HepG2 (cell line): ENCODE data around the gene SIK3. TPM values are rescaled to one million over a fixed set of nuclear protein-coding genes. Genes with fewer than 3 reads are reported as not detected.

Source experiments
- CHD4 ChIP-seq: fragments of 200-600 bp; sonication (generic); IDR thresholded peaks from 2 replicates; pipeline ENCODE4 v1.7.0; 2017; ENCODE audit warnings: mild to moderate bottlenecking, low read length, borderline replicate concordance
- DMTF1 ChIP-seq: sonication (generic); formaldehyde crosslinking; IDR thresholded peaks from 2 replicates; pipeline ENCODE4 v1.4.0; 2020; ENCODE audit warnings: mild to moderate bottlenecking, missing genetic modification reagents
- FOXP1 ChIP-seq, 2 experiments: fragments of 450-650 bp in 1 of 2; IDR thresholded peaks; 2 replicates each; pipeline ENCODE4 v1.6.1; 2017 to 2018; ENCODE audit warnings: antibody characterized with exemption in 1 of 2
- HMG20A ChIP-seq: IDR thresholded peaks from 2 replicates; pipeline ENCODE4 v1.6.1; 2016; ENCODE audit warnings: borderline replicate concordance
- KAT8 ChIP-seq: IDR thresholded peaks from 2 replicates; pipeline ENCODE4 v1.6.1; 2016; ENCODE audit warnings: missing genetic modification reagents, missing compliant biosample characterization
- KLF6 ChIP-seq: IDR thresholded peaks from 2 replicates; pipeline ENCODE4 v1.8.0; 2016; ENCODE audit warnings: missing biosample characterization, missing genetic modification reagents
- MED13 ChIP-seq: sonication (generic); formaldehyde crosslinking; IDR thresholded peaks from 2 replicates; pipeline ENCODE4 v1.5.0; 2020; ENCODE audit warnings: missing genetic modification reagents
- MEF2D ChIP-seq: sonication (generic); formaldehyde crosslinking; IDR thresholded peaks from 2 replicates; pipeline ENCODE4 v1.5.1; 2020; ENCODE audit warnings: mild to moderate bottlenecking, missing genetic modification reagents
- PAWR ChIP-seq: sonication (generic); formaldehyde crosslinking; IDR thresholded peaks from 2 replicates; pipeline ENCODE4 v1.4.0; 2020; ENCODE audit warnings: missing genetic modification reagents, mild to moderate bottlenecking, borderline replicate concordance
- POGZ ChIP-seq: sonication (generic); formaldehyde crosslinking; IDR thresholded peaks from 2 replicates; pipeline ENCODE4 v1.4.0; 2020; ENCODE audit warnings: mild to moderate bottlenecking, missing genetic modification reagents
- RELA ChIP-seq: sonication (generic); formaldehyde crosslinking; IDR thresholded peaks from 2 replicates; pipeline ENCODE4 v1.4.0; 2020; ENCODE audit warnings: missing genetic modification reagents
- SAP130 ChIP-seq: IDR thresholded peaks from 2 replicates; pipeline ENCODE4 v1.6.1; 2016; ENCODE audit warnings: low read depth
- SP5 ChIP-seq: IDR thresholded peaks from 2 replicates; pipeline ENCODE4 v1.6.1; 2016; ENCODE audit warnings: low read depth, borderline replicate concordance
- ZNF18 ChIP-seq: sonication (generic); formaldehyde crosslinking; IDR thresholded peaks from 2 replicates; pipeline ENCODE4 v1.8.0; 2022; ENCODE audit warnings: mild to moderate bottlenecking, missing genetic modification reagents; ENCODE audit not compliant: insufficient replicate concordance
- ZNF547 ChIP-seq: sonication (generic); formaldehyde crosslinking; IDR thresholded peaks from 2 replicates; pipeline ENCODE4 v1.5.1; 2020; ENCODE audit warnings: mild to moderate bottlenecking, missing genetic modification reagents
- ZNF616 ChIP-seq: sonication (generic); formaldehyde crosslinking; IDR thresholded peaks from 2 replicates; pipeline ENCODE4 v1.5.0; 2020; ENCODE audit warnings: low read depth, mild to moderate bottlenecking, missing genetic modification reagents
- ZNF883 ChIP-seq: sonication (generic); formaldehyde crosslinking; IDR thresholded peaks from 2 replicates; pipeline ENCODE4 v1.5.1; 2020; ENCODE audit warnings: mild to moderate bottlenecking, missing genetic modification reagents; ENCODE audit errors: not compliant biosample characterization
- polyA plus RNA-seq, 8 experiments: library from polyadenylated mRNA; depleted of rRNA in 3 of 8; stranded (reverse) in 7 of 8; unstranded in 1 of 8; fragments of >200 nt; fragmentation: Illumina TruSeq in 4 of 8; extraction: Trizol in 4 of 8; gene quantifications; 2 replicates each; pipeline versions ENCODE4 v1.2.1 to v1.2.3, GENCODE V29; 2011 to 2016; ENCODE audit warnings: low read depth in 4 of 8, missing spikeins in 1 of 8, mixed read lengths in 1 of 8; ENCODE audit not compliant: insufficient read depth in 1 of 8
- total RNA-seq, 5 experiments: library from RNA; depleted of rRNA; stranded (reverse); fragments of >200 nt; fragmentation: Illumina TruSeq; extraction: Trizol; gene quantifications; 2 replicates each; pipeline ENCODE4 v1.2.3, GENCODE V29; 2016; ENCODE audit warnings: low read depth in 1 of 5
- TF ChIP-seq, protein P1 (sequence below): sonication (generic); formaldehyde crosslinking; IDR thresholded peaks from 2 replicates; pipeline ENCODE4 v1.9.0; 2022; ENCODE audit warnings: missing genetic modification reagents, mild to moderate bottlenecking, borderline replicate concordance
- TF ChIP-seq, protein P2 (sequence below): sonication (generic); formaldehyde crosslinking; IDR thresholded peaks from 2 replicates; pipeline ENCODE4 v1.5.0; 2020; ENCODE audit warnings: mild to moderate bottlenecking, missing genetic modification reagents, borderline replicate concordance
- TF ChIP-seq, protein P3 (sequence below): sonication (generic); formaldehyde crosslinking; IDR thresholded peaks from 2 replicates; pipeline ENCODE4 v1.4.0; 2020; ENCODE audit warnings: mild to moderate bottlenecking, missing genetic modification reagents, borderline replicate concordance

The SIK3 gene
- total and polyA plus RNA-seq, 2 of the 13 experiments (the other 11 are each of a cell fraction or from before 2014, with no cell fraction given) = 5.7 to 9.8 TPM

- TF ChIP-seq DMTF1 (0 out of 2 replicates have a peak, but pooled peaks have one; percentile 17), SP5 (CRISPR knock-in tag) (0 out of 2 replicates have a peak, but pooled peaks have one; percentile 57), ZNF18 (CRISPR knock-in tag) (peak; percentile 50), SAP130 (CRISPR knock-in tag) (no peak), POGZ (no peak), ZNF616 (0 out of 2 replicates have a peak, but pooled peaks have one; percentile 42), RELA (CRISPR knock-in tag) (peak; percentile 12; the same call in 1 of the 2 replicates), ZNF883 (CRISPR knock-in tag) (peak; percentile 10), KLF6 (CRISPR knock-in tag) (0 out of 2 replicates have a peak, but pooled peaks have one; percentile 15), FOXP1 (IDR thresholded peaks at IDR 0.05) (no peak), FOXP1 (CRISPR knock-in tag; IDR thresholded peaks at IDR 0.05) (no peak), HMG20A (CRISPR knock-in tag) (no peak), KAT8 (CRISPR knock-in tag) (no peak), MEF2D (CRISPR knock-in tag) (0 out of 2 replicates have a peak, but pooled peaks have one; percentile 1), CHD4 (0 out of 2 replicates have a peak, but pooled peaks have one; percentile 24), MED13 (CRISPR knock-in tag) (no peak), PAWR (CRISPR knock-in tag) (0 out of 2 replicates have a peak, but pooled peaks have one; percentile 80), ZNF547 (0 out of 2 replicates have a peak, but pooled peaks have one; percentile 69)
- TF ChIP-seq, protein P1, sequence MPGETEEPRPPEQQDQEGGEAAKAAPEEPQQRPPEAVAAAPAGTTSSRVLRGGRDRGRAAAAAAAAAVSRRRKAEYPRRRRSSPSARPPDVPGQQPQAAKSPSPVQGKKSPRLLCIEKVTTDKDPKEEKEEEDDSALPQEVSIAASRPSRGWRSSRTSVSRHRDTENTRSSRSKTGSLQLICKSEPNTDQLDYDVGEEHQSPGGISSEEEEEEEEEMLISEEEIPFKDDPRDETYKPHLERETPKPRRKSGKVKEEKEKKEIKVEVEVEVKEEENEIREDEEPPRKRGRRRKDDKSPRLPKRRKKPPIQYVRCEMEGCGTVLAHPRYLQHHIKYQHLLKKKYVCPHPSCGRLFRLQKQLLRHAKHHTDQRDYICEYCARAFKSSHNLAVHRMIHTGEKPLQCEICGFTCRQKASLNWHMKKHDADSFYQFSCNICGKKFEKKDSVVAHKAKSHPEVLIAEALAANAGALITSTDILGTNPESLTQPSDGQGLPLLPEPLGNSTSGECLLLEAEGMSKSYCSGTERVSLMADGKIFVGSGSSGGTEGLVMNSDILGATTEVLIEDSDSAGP (CRISPR knock-in tag) = 0 out of 2 replicates have a peak, but pooled peaks have one; percentile 24
- TF ChIP-seq, protein P2, sequence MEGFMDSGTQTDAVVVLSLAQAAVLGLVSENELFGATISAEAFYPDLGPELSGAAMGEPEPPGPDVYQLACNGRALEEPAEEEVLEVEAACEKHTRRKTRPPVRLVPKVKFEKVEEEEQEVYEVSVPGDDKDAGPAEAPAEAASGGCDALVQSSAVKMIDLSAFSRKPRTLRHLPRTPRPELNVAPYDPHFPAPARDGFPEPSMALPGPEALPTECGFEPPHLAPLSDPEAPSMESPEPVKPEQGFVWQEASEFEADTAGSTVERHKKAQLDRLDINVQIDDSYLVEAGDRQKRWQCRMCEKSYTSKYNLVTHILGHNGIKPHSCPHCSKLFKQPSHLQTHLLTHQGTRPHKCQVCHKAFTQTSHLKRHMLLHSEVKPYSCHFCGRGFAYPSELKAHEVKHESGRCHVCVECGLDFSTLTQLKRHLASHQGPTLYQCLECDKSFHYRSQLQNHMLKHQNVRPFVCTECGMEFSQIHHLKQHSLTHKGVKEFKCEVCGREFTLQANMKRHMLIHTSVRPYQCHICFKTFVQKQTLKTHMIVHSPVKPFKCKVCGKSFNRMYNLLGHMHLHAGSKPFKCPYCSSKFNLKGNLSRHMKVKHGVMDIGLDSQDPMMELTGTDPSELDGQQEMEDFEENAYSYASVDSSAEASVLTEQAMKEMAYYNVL = no peak
- TF ChIP-seq, protein P3, sequence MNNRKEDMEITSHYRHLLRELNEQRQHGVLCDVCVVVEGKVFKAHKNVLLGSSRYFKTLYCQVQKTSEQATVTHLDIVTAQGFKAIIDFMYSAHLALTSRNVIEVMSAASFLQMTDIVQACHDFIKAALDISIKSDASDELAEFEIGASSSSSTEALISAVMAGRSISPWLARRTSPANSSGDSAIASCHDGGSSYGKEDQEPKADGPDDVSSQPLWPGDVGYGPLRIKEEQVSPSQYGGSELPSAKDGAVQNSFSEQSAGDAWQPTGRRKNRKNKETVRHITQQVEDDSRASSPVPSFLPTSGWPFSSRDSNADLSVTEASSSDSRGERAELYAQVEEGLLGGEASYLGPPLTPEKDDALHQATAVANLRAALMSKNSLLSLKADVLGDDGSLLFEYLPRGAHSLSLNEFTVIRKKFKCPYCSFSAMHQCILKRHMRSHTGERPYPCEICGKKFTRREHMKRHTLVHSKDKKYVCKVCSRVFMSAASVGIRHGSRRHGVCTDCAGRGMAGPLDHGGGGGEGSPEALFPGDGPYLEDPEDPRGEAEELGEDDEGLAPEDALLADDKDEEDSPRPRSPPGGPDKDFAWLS (CRISPR knock-in tag) = no peak
Measured at GRCh38 chr11:116831790-116832349, 266.4 kb downstream of the SIK3 start (continued).
